SU-DHL-6 (cell line): ENCODE data around the gene TAAR5.

ENCODE experiments used
- EZH2phosphoT487 ChIP-seq: fragments of 200-600 bp; sonication (generic), shearing (Covaris generic); conservative IDR thresholded peaks from 2 replicates; pipeline ENCODE4 v1.6.1; 2018; ENCODE audit warnings: mild to moderate bottlenecking, antibody characterized with exemption, low read length, moderate library complexity, mixed read lengths
- TF ChIP-seq, protein P1 (sequence below): fragments of 200-600 bp; sonication (generic); IDR thresholded peaks from one replicate; pipeline ENCODE4 v1.5.1; 2017; ENCODE audit warnings: antibody characterized with exemption, mild to moderate bottlenecking, low read length, moderate library complexity; ENCODE audit not compliant: insufficient read depth, poor library complexity, severe bottlenecking

DNA sequence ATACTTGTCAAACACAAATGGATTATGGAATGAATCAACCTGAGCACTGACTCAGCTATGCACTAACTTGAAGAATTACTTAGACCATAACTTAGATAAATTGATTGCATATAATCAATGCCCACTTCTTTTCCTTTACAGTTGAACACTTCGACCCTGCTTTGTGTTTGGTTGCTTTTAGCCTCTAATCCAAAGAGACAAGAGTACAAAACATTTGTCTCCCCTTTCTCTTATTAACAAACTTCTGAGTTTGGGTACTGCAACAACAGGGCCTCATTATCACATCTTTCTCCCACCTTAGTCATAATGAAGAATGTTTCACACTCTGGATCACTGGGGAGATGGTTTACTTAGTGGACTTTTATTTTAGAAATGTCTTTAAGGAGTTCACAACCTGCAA, 22.0 kb downstream of the TAAR5 start:
- TF ChIP-seq, protein P1, sequence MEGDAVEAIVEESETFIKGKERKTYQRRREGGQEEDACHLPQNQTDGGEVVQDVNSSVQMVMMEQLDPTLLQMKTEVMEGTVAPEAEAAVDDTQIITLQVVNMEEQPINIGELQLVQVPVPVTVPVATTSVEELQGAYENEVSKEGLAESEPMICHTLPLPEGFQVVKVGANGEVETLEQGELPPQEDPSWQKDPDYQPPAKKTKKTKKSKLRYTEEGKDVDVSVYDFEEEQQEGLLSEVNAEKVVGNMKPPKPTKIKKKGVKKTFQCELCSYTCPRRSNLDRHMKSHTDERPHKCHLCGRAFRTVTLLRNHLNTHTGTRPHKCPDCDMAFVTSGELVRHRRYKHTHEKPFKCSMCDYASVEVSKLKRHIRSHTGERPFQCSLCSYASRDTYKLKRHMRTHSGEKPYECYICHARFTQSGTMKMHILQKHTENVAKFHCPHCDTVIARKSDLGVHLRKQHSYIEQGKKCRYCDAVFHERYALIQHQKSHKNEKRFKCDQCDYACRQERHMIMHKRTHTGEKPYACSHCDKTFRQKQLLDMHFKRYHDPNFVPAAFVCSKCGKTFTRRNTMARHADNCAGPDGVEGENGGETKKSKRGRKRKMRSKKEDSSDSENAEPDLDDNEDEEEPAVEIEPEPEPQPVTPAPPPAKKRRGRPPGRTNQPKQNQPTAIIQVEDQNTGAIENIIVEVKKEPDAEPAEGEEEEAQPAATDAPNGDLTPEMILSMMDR, result no peak
- TF ChIP-seq EZH2phosphoT487, result no peak
